Upper lobe of left lung (tissue), 4 donors: ENCODE results near the gene ST3GAL3.

Source experiments
- CTCF ChIP-seq, 6 experiments: fragments of 450-650 bp in 4 of 6; fragments of 200-600 bp in 2 of 6; sonication (generic) in 2 of 6; IDR thresholded peaks; one replicate each; pipeline ENCODE4 v1.5.1; 2016 to 2019; ENCODE audit warnings: antibody characterized with exemption in 6 of 6
- POLR2A ChIP-seq, 4 donors: fragments of 450-650 bp; IDR thresholded peaks; one replicate each; pipeline ENCODE4 v1.5.1; 2016 to 2017; ENCODE audit warnings: antibody characterized with exemption in 4 of 4, mild to moderate bottlenecking in 2 of 4
- POLR2AphosphoS5 ChIP-seq, 2 donors: sonication (generic); formaldehyde crosslinking; IDR thresholded peaks; one replicate each; pipeline ENCODE4 v1.5.1; 2017; ENCODE audit warnings: antibody characterized with exemption in 2 of 2

- TF ChIP-seq POLR2A (IDR thresholded peaks at IDR 0.05), result no peak
- TF ChIP-seq CTCF (IDR thresholded peaks at IDR 0.05), result no peak
- TF ChIP-seq POLR2AphosphoS5 (IDR thresholded peaks at IDR 0.05), result no peak
Measured at GRCh38 chr1:43945674-43946235, 238.4 kb downstream of the ST3GAL3 start.
